HG03175 (cell line): ENCODE measurements around the gene ZNF844.
"Not testable (repeated sequence)": the region's sequence is repeated elsewhere in the genome, so short reads cannot be mapped to it uniquely, and the experiment has no call there.

ENCODE experiments used
- ATAC-seq: cut with Tn5 transposase; IDR thresholded peaks from one replicate; pipeline ENCODE4 v1.9.1; 2021; ENCODE audit warnings: mild to moderate bottlenecking, moderate library complexity; ENCODE audit not compliant: unreplicated experiment

Gene ZNF844

GRCh38 chr19:12064590-12065538, at the start of gene ZNF844:
ZNF844 (plus strand) TSS chr19:12064731; CDS start chr19:12064874, 143 bp downstream.
- ATAC-seq: peak; percentile 88

GRCh38 chr19:12015015-12015752, 49.3 kb upstream of the ZNF844 start:
- no peak for ATAC-seq

GRCh38 chr19:12015753-12016116, 48.8 kb upstream of the ZNF844 start:
- ATAC-seq: no peak

- ATAC-seq: no peak
These were observed 30.3 kb upstream of the ZNF844 start for GRCh38 chr19:12034198-12034597.

- no peak for ATAC-seq
These were observed 29.9 kb upstream of the ZNF844 start for GRCh38 chr19:12034620-12035019.

GRCh38 chr19:12035220-12036172, 29.0 kb upstream of the ZNF844 start, which contains the start of gene ZNF433:
ZNF433 (minus strand) TSS chr19:12035679; CDS start chr19:12035539, 140 bp downstream.
- ATAC-seq: peak; percentile 84

- no peak for ATAC-seq
These were observed 21.6 kb upstream of the ZNF844 start for GRCh38 chr19:12042893-12043292.

GRCh38 chr19:12043752-12044422, 20.6 kb upstream of the ZNF844 start:
- no peak for ATAC-seq

GRCh38 chr19:12047868-12048267, 16.7 kb upstream of the ZNF844 start:
- ATAC-seq: no peak

- ATAC-seq: peak; percentile 17
These were observed 12.4 kb upstream of the ZNF844 start for GRCh38 chr19:12052091-12052496.

GRCh38 chr19:12052497-12053169, 11.9 kb upstream of the ZNF844 start, which contains the start of gene ZNF878:
ZNF878 (minus strand) TSS chr19:12052961; CDS start chr19:12052801, 160 bp downstream.
- peak; percentile 77 for ATAC-seq

GRCh38 chr19:12055784-12056183, 8.7 kb upstream of the ZNF844 start:
- no peak for ATAC-seq

- ATAC-seq: no peak
These were observed 11.1 kb downstream of the ZNF844 start for GRCh38 chr19:12075538-12076139.

- not testable (repeated sequence) for ATAC-seq
These were observed 11.8 kb downstream of the ZNF844 start for GRCh38 chr19:12076331-12076730.

GRCh38 chr19:12077375-12077774, 12.8 kb downstream of the ZNF844 start:
- no peak for ATAC-seq

- ATAC-seq: not testable (repeated sequence)
These were observed 18.8 kb downstream of the ZNF844 start for GRCh38 chr19:12083336-12083735.

GRCh38 chr19:12085074-12085818, 20.7 kb downstream of the ZNF844 start:
- no peak for ATAC-seq

GRCh38 chr19:12090807-12091206, 26.3 kb downstream of the ZNF844 start:
- ATAC-seq: no peak
